ENCODE measurements around the gene FGL2. TPM values are rescaled to one million over a fixed set of nuclear protein-coding genes. Genes with fewer than 3 reads are reported as not detected.

FGL2 gene
- total and polyA plus RNA-seq, 2 experiments from 2014 or later: not detected

- TF ChIP-seq REST (IDR thresholded peaks at IDR 0.05; ENCODE audit: unreplicated experiment) (no peak), ETS1 (IDR thresholded peaks at IDR 0.05) (no peak), CREB1 (CRISPR knock-in tag; IDR thresholded peaks at IDR 0.05; ENCODE audit: low read depth) (no peak), POLR2AphosphoS5 (IDR thresholded peaks at IDR 0.05; ENCODE audit: low read depth) (no peak), ZNF331 (CRISPR knock-in tag; IDR thresholded peaks at IDR 0.05; ENCODE audit: low read depth) (no peak), EZH2 (IDR thresholded peaks at IDR 0.05; ENCODE audit: low read depth, unreplicated experiment) (no peak)
Observed at GRCh38 chr7:77188731-77189437, 10.7 kb downstream of the FGL2 start (continued).

GRCh38 chr7:77185866-77186265 lies 13.8 kb downstream of the FGL2 start:
- Mint-ChIP-seq H3K27me3 (ENCODE audit: insufficient read depth, low read depth, poor library complexity) (peaks cover 2% of the 10 kb centered on the region), H3K4me3 (no peak overlapping the region), H3K4me1 (no peaks in the 10 kb centered on the region), H3K9me3 (no peaks in the 10 kb centered on the region), H3K27ac (no peak overlapping the region), H3K36me3 (ENCODE audit: low read depth) (no peaks in the 10 kb centered on the region)
- no peak for DNase-seq (ENCODE audit: low spot score)
- H2AFZ ChIP-seq: no peak overlapping the region
- H3F3A ChIP-seq (replicated peaks; ENCODE audit: low read depth): no peaks in the 10 kb centered on the region
- H3K36me3 ChIP-seq (ENCODE audit: insufficient read depth): no peaks in the 10 kb centered on the region
- no peaks in the 10 kb centered on the region for H3K9me2 ChIP-seq (ENCODE audit: insufficient read depth)
- TF ChIP-seq ZNF331 (CRISPR knock-in tag; IDR thresholded peaks at IDR 0.05; ENCODE audit: low read depth): no peak
- TF ChIP-seq ZNF462 (CRISPR knock-in tag; IDR thresholded peaks at IDR 0.05): no peak
- TF ChIP-seq ZNF114 (CRISPR knock-in tag; IDR thresholded peaks at IDR 0.05): no peak
- no peak for TF ChIP-seq NANOG (IDR thresholded peaks at IDR 0.05; ENCODE audit: borderline replicate concordance)
- TF ChIP-seq CREB1 (CRISPR knock-in tag; IDR thresholded peaks at IDR 0.05; ENCODE audit: low read depth): no peak
- TF ChIP-seq CTCF (conservative IDR thresholded peaks at IDR 0.05; ENCODE audit: low read depth in 2 of 2): no peak
- TF ChIP-seq STAT1 (IDR thresholded peaks at IDR 0.05; ENCODE audit: unreplicated experiment): no peak
- no peaks in the 10 kb centered on the region for H3K4me1 ChIP-seq (ENCODE audit: insufficient read depth)
- H3K27me3 ChIP-seq (ENCODE audit: insufficient read depth): no peaks in the 10 kb centered on the region
- no peaks in the 10 kb centered on the region for H3K79me2 ChIP-seq (replicated peaks; ENCODE audit: insufficient read depth)
- H3K27ac ChIP-seq (ENCODE audit: low read depth): no peak overlapping the region
- H3K4me3 ChIP-seq: no peak overlapping the region
- H3K4me2 ChIP-seq: no peak overlapping the region
- no peak for ATAC-seq
- H4K20me1 ChIP-seq (replicated peaks; ENCODE audit: insufficient read depth): no peaks in the 10 kb centered on the region

All from GM23338 (cell line).